Trophoblast cell (in vitro differentiated cells and primary cell): Measurements from ENCODE around the gene NUDT9.
"Not testable (repeated sequence)": the region's sequence is repeated elsewhere in the genome, so short reads cannot be mapped to it uniquely, and the experiment has no call there.

Experiments used
- DNase-seq, 2 donors: peaks; one replicate each; pipeline ENCODE4 v3.0.0-alpha.2; 2016
- H2AFZ ChIP-seq: 2 replicates; pipeline ENCODE4 v1.6.1; 2013; ENCODE audit warnings: low read length, moderate library complexity, mild to moderate bottlenecking; ENCODE audit not compliant: insufficient read depth, poor library complexity
- H2AK5ac ChIP-seq: 2 replicates; pipeline ENCODE4 v1.6.1; 2013; ENCODE audit warnings: mild to moderate bottlenecking, low read length
- H2BK120ac ChIP-seq: 2 replicates; pipeline ENCODE4 v1.6.1; 2013; ENCODE audit warnings: low read length, mild to moderate bottlenecking, moderate library complexity; ENCODE audit not compliant: insufficient read depth, poor library complexity
- H2BK12ac ChIP-seq: 2 replicates; pipeline ENCODE4 v1.6.1; 2013; ENCODE audit warnings: mild to moderate bottlenecking, low read length, moderate library complexity
- H2BK5ac ChIP-seq: 2 replicates; pipeline ENCODE4 v1.6.1; 2013; ENCODE audit warnings: low read length, low read depth, moderate library complexity, mild to moderate bottlenecking; ENCODE audit not compliant: poor library complexity
- H3K14ac ChIP-seq: 2 replicates; pipeline ENCODE4 v1.6.1; 2013; ENCODE audit warnings: mild to moderate bottlenecking, low read length
- H3K18ac ChIP-seq: 2 replicates; pipeline ENCODE4 v1.6.1; 2013; ENCODE audit warnings: mild to moderate bottlenecking, low read length
- H3K23ac ChIP-seq: 2 replicates; pipeline ENCODE4 v1.6.1; 2013; ENCODE audit warnings: low read length
- H3K27ac ChIP-seq: 2 replicates; pipeline ENCODE4 v1.5.1; 2013; ENCODE audit warnings: low read depth, mild to moderate bottlenecking, inconsistent platforms, low read length, moderate library complexity
- H3K27me3 ChIP-seq: 2 replicates; pipeline ENCODE4 v1.6.1; 2013; ENCODE audit warnings: inconsistent platforms, mild to moderate bottlenecking, low read length, moderate library complexity; ENCODE audit not compliant: insufficient read depth
- H3K36me3 ChIP-seq, 2 experiments: 1 replicate in 1 of 2; 2 replicates in 1 of 2; pipeline ENCODE4 v1.6.1; 2013; ENCODE audit warnings: low read length in 2 of 2, mild to moderate bottlenecking in 2 of 2, moderate library complexity in 1 of 2; ENCODE audit not compliant: insufficient read depth in 2 of 2, control insufficient read depth in 1 of 2
- H3K4ac ChIP-seq: 2 replicates; pipeline ENCODE4 v1.6.1; 2013; ENCODE audit warnings: low read depth, mild to moderate bottlenecking, low read length, moderate library complexity
- H3K4me1 ChIP-seq, 2 experiments: 1 replicate in 1 of 2; 2 replicates in 1 of 2; pipeline ENCODE4 v1.6.1; 2013; ENCODE audit warnings: low read length in 2 of 2, mild to moderate bottlenecking in 2 of 2, moderate library complexity in 1 of 2; ENCODE audit not compliant: insufficient read depth in 2 of 2, control insufficient read depth in 1 of 2
- H3K4me2 ChIP-seq: 2 replicates; pipeline ENCODE4 v1.6.1; 2013; ENCODE audit warnings: inconsistent platforms, mild to moderate bottlenecking, low read length, moderate library complexity
- H3K4me3 ChIP-seq: 2 replicates; pipeline ENCODE4 v1.5.1; 2013; ENCODE audit warnings: mild to moderate bottlenecking, low read depth, low read length, inconsistent platforms
- H3K79me1 ChIP-seq: one replicate; pipeline ENCODE4 v1.6.1; 2013; ENCODE audit warnings: low read length
- H3K79me2 ChIP-seq: 2 replicates; pipeline ENCODE4 v1.6.1; 2013; ENCODE audit warnings: low read length, mild to moderate bottlenecking; ENCODE audit not compliant: control insufficient read depth, insufficient read depth, poor library complexity
- H3K9ac ChIP-seq: 2 replicates; pipeline ENCODE4 v1.6.1; 2013; ENCODE audit warnings: mild to moderate bottlenecking, low read length
- H3K9me3 ChIP-seq: 2 replicates; pipeline ENCODE4 v1.6.1; 2013; ENCODE audit warnings: low read depth, mild to moderate bottlenecking, control low read depth, inconsistent platforms, low read length; ENCODE audit not compliant: insufficient read depth
- H4K12ac ChIP-seq: 2 replicates; pipeline ENCODE4 v1.6.1; 2013; ENCODE audit warnings: low read depth, mild to moderate bottlenecking, low read length, moderate library complexity
- H4K8ac ChIP-seq: 2 replicates; pipeline ENCODE4 v1.6.1; 2013; ENCODE audit warnings: low read depth, mild to moderate bottlenecking, low read length, moderate library complexity
- H4K91ac ChIP-seq: one replicate; pipeline ENCODE4 v1.6.1; 2013; ENCODE audit warnings: low read depth, mild to moderate bottlenecking, low read length, moderate library complexity
- WGBS: extraction: QIAGEN DNeasy Blood & Tissue Kit; methylation state at CpG from one replicate; pipeline ENCODE4 v1.1.7; 2013; ENCODE audit warnings: missing lambda C conversion rate; ENCODE audit not compliant: insufficient read length, insufficient coverage; ENCODE audit errors: extremely low coverage; 5-methylcytosine and 5-hydroxymethylcytosine counted together

NUDT9 gene

GRCh38 chr4:87489678-87490077 lies 67.3 kb downstream of the NUDT9 start:
- Histone ChIP-seq H3K4me2 (no peak overlapping the region), H3K4me1 (no peaks in the 10 kb centered on the region), H2BK12ac (no peak overlapping the region), H2AFZ (no peak overlapping the region), H3K18ac (no peak overlapping the region), H3K79me1 (no peaks in the 10 kb centered on the region), H3K4me3 (no peak overlapping the region), H3K9me3 (peaks cover 3% of the 10 kb centered on the region), H3K14ac (no peak overlapping the region), H2AK5ac (no peak overlapping the region), H2BK5ac (no peak overlapping the region), H4K12ac (no peak overlapping the region), H4K8ac (no peak overlapping the region), H3K27me3 (no peaks in the 10 kb centered on the region), H3K79me2 (no peaks in the 10 kb centered on the region), H3K36me3 (no peaks in the 10 kb centered on the region), H3K23ac (no peak overlapping the region), H3K4ac (no peak overlapping the region), H3K27ac (no peak overlapping the region), H3K9ac (no peak overlapping the region), H2BK120ac (no peak overlapping the region), H4K91ac (no peak overlapping the region)
- WGBS, result no CpG with 5 or more reads among the region's 2 CpGs
- no peak for DNase-seq

- no peak overlapping the region for H4K91ac ChIP-seq
- no peak overlapping the region for H3K18ac ChIP-seq
- H3K27me3 ChIP-seq, result no peaks in the 10 kb centered on the region
- H3K9ac ChIP-seq, result no peak overlapping the region
- H3K79me2 ChIP-seq, result no peaks in the 10 kb centered on the region
- no peak overlapping the region for H3K4me3 ChIP-seq
- no peak overlapping the region for H2AK5ac ChIP-seq
- no peak overlapping the region for H2BK5ac ChIP-seq
- H2BK120ac ChIP-seq, result no peak overlapping the region
- H2AFZ ChIP-seq, result no peak overlapping the region
- H3K9me3 ChIP-seq, result peaks cover 3% of the 10 kb centered on the region
- H3K27ac ChIP-seq, result no peak overlapping the region
- H4K12ac ChIP-seq, result no peak overlapping the region
- no peak overlapping the region for H3K14ac ChIP-seq
- no peaks in the 10 kb centered on the region for H3K36me3 ChIP-seq
- no peak overlapping the region for H3K4ac ChIP-seq
- no peaks in the 10 kb centered on the region for H3K4me1 ChIP-seq
- H4K8ac ChIP-seq, result no peak overlapping the region
- WGBS, result no CpG with 5 or more reads among the region's 1 CpG
- DNase-seq, result no peak
- H2BK12ac ChIP-seq, result no peak overlapping the region
- H3K79me1 ChIP-seq, result no peaks in the 10 kb centered on the region
- H3K23ac ChIP-seq, result no peak overlapping the region
- H3K4me2 ChIP-seq, result no peak overlapping the region
Measured at GRCh38 chr4:87490664-87491369, 68.4 kb downstream of the NUDT9 start.

DNA sequence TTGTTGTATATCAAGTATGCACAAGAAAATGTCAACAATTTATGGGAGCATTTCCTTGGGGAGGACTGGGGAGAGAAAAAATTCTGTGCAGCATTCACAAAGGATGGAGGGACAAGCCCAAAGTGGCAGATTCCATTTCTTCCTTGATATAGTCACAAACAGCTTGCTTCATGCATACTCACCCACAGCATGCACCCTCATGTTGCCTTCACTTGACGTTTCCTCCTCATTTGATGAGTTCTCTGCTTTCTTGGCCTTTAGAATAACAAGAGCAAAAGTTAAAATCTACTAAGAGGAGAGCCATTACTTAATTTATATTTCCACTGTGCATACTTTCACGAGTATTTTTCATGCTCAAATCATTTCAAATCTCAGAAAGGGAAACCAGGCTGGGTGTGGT lies 69.1 kb downstream of the NUDT9 start:
- Histone ChIP-seq H3K36me3 (no peaks in the 10 kb centered on the region), H2BK120ac (no peak overlapping the region), H3K23ac (no peak overlapping the region), H3K18ac (no peak overlapping the region), H3K9me3 (peaks cover 3% of the 10 kb centered on the region), H3K79me2 (no peaks in the 10 kb centered on the region), H3K27ac (no peak overlapping the region), H3K4ac (no peak overlapping the region), H2AFZ (no peak overlapping the region), H2AK5ac (no peak overlapping the region), H3K4me3 (no peak overlapping the region), H3K14ac (no peak overlapping the region), H3K9ac (no peak overlapping the region), H2BK12ac (no peak overlapping the region), H3K79me1 (no peaks in the 10 kb centered on the region), H4K8ac (no peak overlapping the region), H4K12ac (no peak overlapping the region), H3K4me1 (no peaks in the 10 kb centered on the region), H3K4me2 (no peak overlapping the region), H2BK5ac (no peak overlapping the region), H4K91ac (no peak overlapping the region), H3K27me3 (no peaks in the 10 kb centered on the region)
- whole genome bisulfite sequencing, result no CpG with 5 or more reads among the region's 2 CpGs
- DNase-seq, result no peak

DNA sequence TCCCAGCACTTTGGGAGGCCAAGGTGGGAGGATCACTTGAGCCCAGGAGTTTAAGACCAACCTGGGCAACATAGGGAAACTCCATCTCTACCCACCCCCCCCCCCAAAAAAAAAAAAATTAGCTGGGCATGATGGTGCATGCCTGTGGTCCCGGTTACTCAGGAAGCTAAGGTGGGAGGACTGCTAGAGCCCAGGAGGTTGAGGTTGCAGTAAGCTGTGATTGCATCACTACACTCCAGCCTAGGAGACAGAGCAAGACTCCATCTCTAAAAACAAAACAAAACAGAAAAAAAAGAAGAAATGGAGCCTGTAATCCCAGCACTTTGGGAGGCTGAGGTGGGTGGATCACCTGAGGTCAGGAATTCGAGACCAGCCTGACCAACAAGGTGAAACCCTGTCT lies 69.5 kb downstream of the NUDT9 start:
- not testable (repeated sequence) for H2BK120ac ChIP-seq, H3K79me1 ChIP-seq, H3K36me3 ChIP-seq, H3K9me3 ChIP-seq, H3K18ac ChIP-seq, H3K27me3 ChIP-seq, H3K9ac ChIP-seq, H3K4ac ChIP-seq, H2AK5ac ChIP-seq, H3K27ac ChIP-seq, H4K12ac ChIP-seq, H3K79me2 ChIP-seq, H2AFZ ChIP-seq, H3K4me2 ChIP-seq, H3K4me1 ChIP-seq, H3K4me3 ChIP-seq, H4K91ac ChIP-seq, H3K14ac ChIP-seq, DNase-seq, H4K8ac ChIP-seq, H2BK5ac ChIP-seq, H2BK12ac ChIP-seq, H3K23ac ChIP-seq
- no CpG with 5 or more reads among the region's 2 CpGs for WGBS
